CD14-positive monocyte (primary cell): Measurements from ENCODE around the gene NINL. TPM values are rescaled to one million over a fixed set of nuclear protein-coding genes. Genes with fewer than 3 reads are reported as not detected.

Experiments used
- DNase-seq, 3 donors: peaks; one replicate each; pipeline ENCODE4 v3.0.0-alpha.2; 2011 to 2022
- H2AFZ ChIP-seq: 2 replicates; pipeline ENCODE4 v1.6.0; 2012; ENCODE audit warnings: mild to moderate bottlenecking, low read depth, low read length, inconsistent platforms; ENCODE audit not compliant: insufficient read depth, poor library complexity, severe bottlenecking
- H3K27ac ChIP-seq, 2 donors: 1 replicate in 1 of 2; 2 replicates in 1 of 2; pipeline ENCODE4 v1.5.1; 2012 to 2013; ENCODE audit warnings: low read length in 2 of 2, control low read depth in 1 of 2, inconsistent platforms in 1 of 2, low read depth in 1 of 2, mild to moderate bottlenecking in 1 of 2
- H3K27me3 ChIP-seq, 2 donors: one replicate each; pipeline versions ENCODE4 v1.6.0 to v1.6.1; 2011 to 2013; ENCODE audit warnings: low read length in 2 of 2; ENCODE audit not compliant: control insufficient read depth in 2 of 2, insufficient read depth in 2 of 2
- H3K36me3 ChIP-seq, 2 donors: replicated peaks in 1 of 2; 1 replicate in 1 of 2; 2 replicates in 1 of 2; pipeline versions ENCODE4 v1.5.1 to v1.6.1; 2012 to 2013; ENCODE audit warnings: low read length in 2 of 2, control low read depth in 1 of 2, inconsistent platforms in 1 of 2, mild to moderate bottlenecking in 1 of 2; ENCODE audit not compliant: insufficient read depth in 2 of 2, control insufficient read depth in 1 of 2
- H3K4me1 ChIP-seq, 2 donors: 1 replicate in 1 of 2; 2 replicates in 1 of 2; pipeline versions ENCODE4 v1.5.1 to v1.6.1; 2012 to 2013; ENCODE audit warnings: low read length in 2 of 2, control low read depth in 1 of 2, inconsistent platforms in 1 of 2, mild to moderate bottlenecking in 1 of 2, moderate library complexity in 1 of 2; ENCODE audit not compliant: insufficient read depth in 2 of 2, control insufficient read depth in 1 of 2
- H3K4me2 ChIP-seq: replicated peaks from 2 replicates; pipeline ENCODE3; 2012; ENCODE audit warnings: low read length, moderate library complexity, mild to moderate bottlenecking; ENCODE audit not compliant: poor library complexity, severe bottlenecking; ENCODE audit errors: extremely low read depth
- H3K4me3 ChIP-seq, 3 experiments: fragments of 200-600 bp in 1 of 3; sonication (generic) in 1 of 3; replicated peaks in 1 of 3; 1 replicate in 2 of 3; 2 replicates in 1 of 3; pipeline ENCODE4 v1.5.1; 2011 to 2013; ENCODE audit warnings: low read length in 3 of 3, mild to moderate bottlenecking in 3 of 3, control low read depth in 2 of 3, low read depth in 2 of 3, inconsistent platforms in 1 of 3, moderate library complexity in 1 of 3
- H3K79me2 ChIP-seq: 2 replicates; pipeline ENCODE4 v1.6.0; 2012; ENCODE audit warnings: mild to moderate bottlenecking, control low read depth, inconsistent platforms, low read length, moderate library complexity; ENCODE audit not compliant: insufficient read depth
- H3K9ac ChIP-seq: 2 replicates; pipeline ENCODE4 v1.6.0; 2017; ENCODE audit warnings: low read length, mild to moderate bottlenecking; ENCODE audit not compliant: insufficient read depth, poor library complexity, severe bottlenecking
- H3K9me3 ChIP-seq, 2 donors: replicated peaks in 1 of 2; 1 replicate in 1 of 2; 2 replicates in 1 of 2; pipeline versions ENCODE4 v1.5.1 to v1.6.1; 2012 to 2013; ENCODE audit warnings: low read length in 2 of 2, control low read depth in 1 of 2; ENCODE audit not compliant: control insufficient read depth in 1 of 2, insufficient read depth in 1 of 2
- H4K20me1 ChIP-seq: 2 replicates; pipeline ENCODE4 v1.6.0; 2012; ENCODE audit warnings: mild to moderate bottlenecking, low read length, control low read depth, moderate library complexity; ENCODE audit not compliant: insufficient read depth
- H3K27ac Mint-ChIP-seq, 7 donors: one replicate each; pipeline ENCODE4 v1.8.0; 2020; ENCODE audit warnings: mild to moderate bottlenecking in 7 of 7, mixed read lengths in 7 of 7, moderate library complexity in 6 of 7, inconsistent platforms in 2 of 7
- H3K27me3 Mint-ChIP-seq, 3 donors: one replicate each; pipeline ENCODE4 v1.8.0; 2021 to 2022; ENCODE audit warnings: low read depth in 3 of 3, mild to moderate bottlenecking in 3 of 3, mixed read lengths in 3 of 3, moderate library complexity in 3 of 3, inconsistent platforms in 1 of 3
- H3K36me3 Mint-ChIP-seq, 2 donors: one replicate each; pipeline ENCODE4 v1.8.0; 2020; ENCODE audit warnings: mixed read lengths in 2 of 2, inconsistent platforms in 1 of 2, mild to moderate bottlenecking in 1 of 2
- H3K4me1 Mint-ChIP-seq: one replicate; pipeline ENCODE4 v1.8.0; 2020; ENCODE audit warnings: mild to moderate bottlenecking, mixed read lengths
- H3K4me3 Mint-ChIP-seq, 2 donors: one replicate each; pipeline ENCODE4 v1.8.0; 2020; ENCODE audit warnings: mild to moderate bottlenecking in 2 of 2, mixed read lengths in 2 of 2, moderate library complexity in 1 of 2
- H3K9me3 Mint-ChIP-seq, 7 donors: one replicate each; pipeline ENCODE4 v1.8.0; 2020 to 2022; ENCODE audit warnings: mixed read lengths in 7 of 7, mild to moderate bottlenecking in 6 of 7, moderate library complexity in 6 of 7, inconsistent platforms in 2 of 7
- WGBS: methylation state at CpG from one replicate; pipeline ENCODE4 v1.1.5; 2013; ENCODE audit warnings: missing lambda C conversion rate; ENCODE audit not compliant: insufficient coverage; 5-methylcytosine and 5-hydroxymethylcytosine counted together
- intact Hi-C, 2 donors: fragments of 100-400 bp; cut with micrococcal nuclease; formaldehyde crosslinking; loops; one replicate each; pipeline versions ENCODE4 v1.15.0 to v1.15.1; 2023
- polyA plus RNA-seq, 3 donors: library from polyadenylated mRNA; depleted of rRNA in 1 of 3; unstranded in 2 of 3; stranded (reverse) in 1 of 3; fragments of 300-500 nt in 2 of 3; fragments of >200 nt in 1 of 3; fragmentation: Illumina TruSeq in 2 of 3; gene quantifications; 1 replicate in 2 of 3; 2 replicates in 1 of 3; pipeline ENCODE4 v1.2.3, GENCODE V29; 2012 to 2021
- TF ChIP-seq, protein P1 (sequence below): fragments of 200-600 bp; IDR thresholded peaks from one replicate; pipeline ENCODE4 v1.8.0; 2022; ENCODE audit warnings: antibody characterized with exemption, mild to moderate bottlenecking

The NINL gene
- polyA plus RNA-seq, 3 donors, result 0.08 to 0.15 TPM; not detected in 1

DNA sequence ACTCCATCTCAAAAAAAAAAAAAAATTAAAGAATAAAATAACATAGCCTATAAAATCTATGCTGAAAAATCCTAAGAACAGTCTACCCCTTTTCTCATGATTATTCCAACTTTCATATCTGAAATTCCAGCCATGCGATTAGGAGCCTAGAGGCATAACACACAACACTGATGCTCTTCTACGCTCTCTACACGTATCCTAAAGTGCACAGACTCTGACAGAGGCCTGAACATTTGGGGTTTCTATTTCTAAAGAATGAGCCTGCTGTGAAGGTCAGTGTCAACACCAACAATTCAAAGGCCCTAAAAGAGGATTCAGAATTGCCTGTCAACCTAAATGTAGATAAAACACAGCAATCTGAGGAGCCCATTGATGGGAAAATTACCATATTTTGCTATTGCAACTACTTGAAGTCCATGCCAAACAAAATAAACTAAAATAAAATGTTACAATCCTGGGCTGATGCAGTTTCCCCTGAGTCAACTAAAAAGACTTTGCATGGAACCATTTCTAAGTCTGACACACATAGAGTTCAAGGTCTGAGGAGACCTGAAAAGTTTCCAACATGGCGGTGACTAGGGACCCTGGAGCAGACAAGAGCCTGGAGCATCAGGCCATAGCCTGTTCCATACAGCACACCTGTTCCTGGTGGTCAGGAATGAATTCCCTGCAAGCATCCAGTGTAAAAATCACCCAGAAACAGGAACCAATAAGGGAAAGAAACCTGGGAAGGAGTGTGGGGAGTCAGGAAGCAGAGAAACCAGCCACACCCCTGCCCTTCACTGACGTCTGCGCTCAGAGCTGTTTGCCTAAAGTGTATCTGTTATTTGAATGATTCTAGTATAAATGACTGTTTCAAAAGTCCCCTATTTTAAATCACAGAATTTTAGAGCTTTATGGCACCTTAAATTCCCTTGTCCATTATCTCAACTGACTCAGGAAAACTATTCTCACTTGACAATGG lies 11.8 kb downstream of the NINL start:
- Histone ChIP-seq H3K9me3 (no peaks in the 10 kb centered on the region), H3K4me1 (no peaks in the 10 kb centered on the region), H3K4me2 (no peak overlapping the region), H3K9ac (no peak overlapping the region), H4K20me1 (no peaks in the 10 kb centered on the region), H3K79me2 (no peaks in the 10 kb centered on the region), H3K27me3 (no peaks in the 10 kb centered on the region), H3K36me3 (no peaks in the 10 kb centered on the region), H3K27ac (no peak overlapping the region), H3K4me3 (no peak overlapping the region), H2AFZ (no peak overlapping the region)
- Mint-ChIP-seq H3K4me1 (no peaks in the 10 kb centered on the region), H3K27me3 (peaks cover 3 to 6% (median 4%) of the 10 kb centered on the region in 3 donors), H3K9me3 (peaks cover 0 to 1% (median 0%) of the 10 kb centered on the region in 7 donors), H3K36me3 (no peaks in the 10 kb centered on the region), H3K4me3 (no peak overlapping the region), H3K27ac (no peak overlapping the region)
- DNase-seq, result no peak
- TF ChIP-seq, protein P1, sequence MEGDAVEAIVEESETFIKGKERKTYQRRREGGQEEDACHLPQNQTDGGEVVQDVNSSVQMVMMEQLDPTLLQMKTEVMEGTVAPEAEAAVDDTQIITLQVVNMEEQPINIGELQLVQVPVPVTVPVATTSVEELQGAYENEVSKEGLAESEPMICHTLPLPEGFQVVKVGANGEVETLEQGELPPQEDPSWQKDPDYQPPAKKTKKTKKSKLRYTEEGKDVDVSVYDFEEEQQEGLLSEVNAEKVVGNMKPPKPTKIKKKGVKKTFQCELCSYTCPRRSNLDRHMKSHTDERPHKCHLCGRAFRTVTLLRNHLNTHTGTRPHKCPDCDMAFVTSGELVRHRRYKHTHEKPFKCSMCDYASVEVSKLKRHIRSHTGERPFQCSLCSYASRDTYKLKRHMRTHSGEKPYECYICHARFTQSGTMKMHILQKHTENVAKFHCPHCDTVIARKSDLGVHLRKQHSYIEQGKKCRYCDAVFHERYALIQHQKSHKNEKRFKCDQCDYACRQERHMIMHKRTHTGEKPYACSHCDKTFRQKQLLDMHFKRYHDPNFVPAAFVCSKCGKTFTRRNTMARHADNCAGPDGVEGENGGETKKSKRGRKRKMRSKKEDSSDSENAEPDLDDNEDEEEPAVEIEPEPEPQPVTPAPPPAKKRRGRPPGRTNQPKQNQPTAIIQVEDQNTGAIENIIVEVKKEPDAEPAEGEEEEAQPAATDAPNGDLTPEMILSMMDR, result no peak
- intact Hi-C loops, result no loop called here
- 100% methylated on average over 1 of the region's 6 CpGs for WGBS

DNA sequence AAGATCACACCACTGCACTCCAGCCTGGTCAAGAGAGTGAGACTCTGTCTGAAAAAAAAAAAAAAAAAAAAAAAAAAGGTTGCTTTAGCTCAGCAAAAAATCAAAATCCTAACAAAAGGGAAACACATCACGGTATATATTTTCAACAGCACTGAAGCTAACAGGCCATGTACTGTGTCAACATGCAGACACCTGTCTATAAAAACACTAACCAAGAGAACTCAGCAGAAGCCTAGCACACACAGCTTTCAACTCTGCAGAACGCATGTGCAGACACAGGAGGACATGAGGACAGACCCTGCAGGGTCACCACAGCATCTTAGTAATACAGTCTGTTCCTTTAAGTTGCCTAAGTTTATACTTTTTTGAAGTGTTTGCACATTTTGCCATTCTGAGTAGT lies 13.5 kb downstream of the NINL start:
- H3K4me3 Mint-ChIP-seq, result no peak overlapping the region

More for the DNA sequence above, 13.5 kb downstream of the NINL start:
- intact Hi-C loops, result no loop called here
- no peak overlapping the region for H3K4me2 ChIP-seq
- no peaks in the 10 kb centered on the region for H3K36me3 ChIP-seq
- peaks cover 3 to 10% (median 8%) of the 10 kb centered on the region in 3 donors for H3K27me3 Mint-ChIP-seq
- H3K36me3 Mint-ChIP-seq, result no peaks in the 10 kb centered on the region
- 100% methylated on average over 1 of the region's 2 CpGs for WGBS
- peaks cover 0 to 1% (median 0%) of the 10 kb centered on the region in 7 donors for H3K9me3 Mint-ChIP-seq
- no peaks in the 10 kb centered on the region for H3K4me1 ChIP-seq
- H3K27ac ChIP-seq, result no peak overlapping the region
- no peak for DNase-seq
- no peak overlapping the region for H3K4me3 ChIP-seq
- no peaks in the 10 kb centered on the region for H3K27me3 ChIP-seq
- H4K20me1 ChIP-seq, result no peaks in the 10 kb centered on the region
- H3K9ac ChIP-seq, result no peak overlapping the region
- no peak overlapping the region for H2AFZ ChIP-seq
- H3K27ac Mint-ChIP-seq, result no peak overlapping the region
- TF ChIP-seq, protein P1, result no peak
- no peaks in the 10 kb centered on the region for H3K79me2 ChIP-seq
- no peaks in the 10 kb centered on the region for H3K9me3 ChIP-seq
- H3K4me1 Mint-ChIP-seq, result no peaks in the 10 kb centered on the region
